Raji (cell line): ENCODE data around the gene SMOC1.

Experiments used
- POLR2A ChIP-seq: IDR thresholded peaks from 2 replicates; pipeline ENCODE4 v1.6.1; 2011; ENCODE audit warnings: low read depth, low read length, control low read depth; ENCODE audit not compliant: insufficient read depth

Gene SMOC1

DNA sequence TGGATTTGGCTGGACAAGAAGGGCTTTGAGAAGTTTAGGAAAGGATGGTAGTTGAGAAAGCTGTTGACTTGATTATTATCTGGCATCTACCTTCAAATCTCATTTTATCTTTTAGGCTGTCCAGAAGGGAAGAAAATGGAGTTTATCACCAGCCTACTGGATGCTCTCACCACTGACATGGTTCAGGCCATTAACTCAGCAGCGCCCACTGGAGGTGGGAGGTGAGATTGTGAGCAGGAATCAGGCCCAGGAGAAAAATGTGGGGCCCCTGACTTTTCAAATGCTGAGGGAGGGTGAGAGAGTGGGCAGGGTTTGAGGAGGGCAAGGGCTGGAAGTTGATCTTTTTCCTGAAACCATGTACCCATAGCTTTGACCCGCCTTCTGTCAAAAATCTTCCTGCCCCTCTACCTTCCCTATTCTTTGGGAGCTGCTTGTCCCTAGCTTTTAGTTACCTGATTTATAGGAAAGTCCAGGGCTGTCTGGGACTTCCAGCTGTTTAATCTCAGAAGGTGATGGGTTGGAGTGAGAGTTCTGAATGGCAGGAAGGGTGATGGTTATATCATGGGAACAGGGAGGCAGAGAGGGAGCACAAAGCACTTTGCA lies 134.2 kb downstream of the SMOC1 start:
- no peak for TF ChIP-seq POLR2A

- no peak for TF ChIP-seq POLR2A
Observed at GRCh38 chr14:70014406-70015095, 135.3 kb downstream of the SMOC1 start.

DNA sequence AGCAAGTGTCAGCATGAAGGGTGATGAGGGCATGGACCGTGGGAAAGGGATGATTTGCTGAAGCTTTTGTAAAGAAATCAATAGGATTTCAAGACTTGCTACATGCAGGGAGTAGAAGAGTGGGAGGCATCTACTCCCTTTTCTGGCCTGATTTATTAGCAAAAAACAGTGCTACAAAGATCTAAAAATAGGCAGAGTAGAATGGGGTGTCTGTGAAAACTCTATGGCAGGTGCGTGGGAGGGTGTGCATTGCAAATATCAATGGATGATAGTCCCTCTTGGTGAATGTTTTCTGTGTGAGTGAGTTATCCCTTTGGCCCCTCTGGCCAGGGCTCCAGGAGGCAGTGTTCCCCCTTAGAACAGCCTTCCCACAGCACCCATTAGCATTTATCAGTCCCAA lies 139.0 kb downstream of the SMOC1 start:
- TF ChIP-seq POLR2A, result no peak

DNA sequence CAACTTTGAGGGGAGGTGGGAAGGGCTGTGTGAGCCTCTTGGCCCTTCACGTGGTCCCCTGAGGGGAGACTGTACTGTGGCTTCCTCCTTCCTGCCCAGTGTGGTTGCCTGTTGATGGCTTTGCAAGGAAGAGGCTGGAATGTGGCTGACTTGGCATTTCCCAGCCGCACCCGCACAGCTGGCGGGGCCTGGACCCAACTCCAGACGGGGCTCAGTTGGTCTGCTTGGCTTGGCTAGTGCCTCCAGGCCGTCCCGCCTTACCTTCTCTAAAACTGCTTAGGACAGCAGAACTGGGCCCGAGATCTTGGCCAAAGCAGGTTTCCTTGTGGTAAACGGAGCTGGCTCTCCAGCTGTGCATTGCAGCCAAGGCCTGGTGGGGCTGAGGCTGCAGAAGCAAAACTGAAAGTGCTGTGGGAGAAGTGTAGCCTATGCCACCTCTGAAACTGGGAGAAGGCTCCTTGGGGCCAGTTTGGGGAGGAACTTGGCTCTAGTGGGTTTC lies 139.5 kb downstream of the SMOC1 start:
- TF ChIP-seq POLR2A, result no peak

- no peak for TF ChIP-seq POLR2A
Observed at GRCh38 chr14:70019695-70020094, 140.5 kb downstream of the SMOC1 start.

- TF ChIP-seq POLR2A, result no peak
Observed at GRCh38 chr14:70020352-70021170, 141.3 kb downstream of the SMOC1 start.

- TF ChIP-seq POLR2A, result no peak
Observed at GRCh38 chr14:70021548-70022220, 142.5 kb downstream of the SMOC1 start.

DNA sequence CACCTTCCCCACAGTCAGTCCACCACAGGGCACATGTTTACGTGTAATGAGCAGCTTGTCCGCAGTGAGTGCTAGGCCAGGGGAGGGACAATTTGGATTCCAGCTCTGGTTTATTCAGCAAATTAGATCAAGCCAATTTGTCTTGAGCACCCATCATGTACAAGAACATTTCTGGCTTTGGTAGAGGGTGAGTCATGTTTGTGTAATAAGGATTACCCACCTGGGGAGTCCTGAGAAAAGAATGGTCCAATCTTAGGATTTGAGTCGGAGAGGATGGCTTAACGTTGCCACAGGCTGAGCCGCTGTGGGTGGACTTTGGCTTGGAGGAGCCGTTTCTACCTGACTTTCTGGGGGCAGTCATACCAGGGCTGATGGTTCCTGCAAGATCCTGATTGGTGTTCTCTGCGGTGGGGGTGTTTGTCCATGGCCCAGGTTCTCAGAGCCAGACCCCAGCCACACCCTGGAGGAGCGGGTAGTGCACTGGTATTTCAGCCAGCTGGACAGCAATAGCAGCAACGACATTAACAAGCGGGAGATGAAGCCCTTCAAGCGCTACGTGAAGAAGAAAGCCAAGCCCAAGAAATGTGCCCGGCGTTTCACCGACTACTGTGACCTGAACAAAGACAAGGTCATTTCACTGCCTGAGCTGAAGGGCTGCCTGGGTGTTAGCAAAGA lies 143.7 kb downstream of the SMOC1 start:
- TF ChIP-seq POLR2A, result no peak

DNA sequence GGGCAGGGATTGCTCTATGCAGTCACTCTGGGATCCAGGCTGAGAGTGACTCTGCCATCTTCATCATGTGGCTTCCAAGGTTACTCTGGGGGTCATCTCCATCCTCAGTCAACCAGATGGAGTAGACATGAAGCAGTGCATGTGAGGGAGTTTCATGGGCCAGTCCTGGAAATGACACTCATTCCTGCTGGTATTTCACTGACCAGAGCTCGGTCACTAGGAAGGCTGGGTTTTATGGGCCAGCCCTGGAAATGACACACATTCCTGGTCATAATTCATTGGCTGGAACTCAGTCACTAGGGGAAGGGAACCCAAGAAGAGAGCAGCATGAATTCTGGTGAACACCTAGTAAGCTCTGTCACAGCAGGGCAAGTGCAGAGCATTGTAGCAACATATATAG lies 144.7 kb downstream of the SMOC1 start:
- no peak for TF ChIP-seq POLR2A

DNA sequence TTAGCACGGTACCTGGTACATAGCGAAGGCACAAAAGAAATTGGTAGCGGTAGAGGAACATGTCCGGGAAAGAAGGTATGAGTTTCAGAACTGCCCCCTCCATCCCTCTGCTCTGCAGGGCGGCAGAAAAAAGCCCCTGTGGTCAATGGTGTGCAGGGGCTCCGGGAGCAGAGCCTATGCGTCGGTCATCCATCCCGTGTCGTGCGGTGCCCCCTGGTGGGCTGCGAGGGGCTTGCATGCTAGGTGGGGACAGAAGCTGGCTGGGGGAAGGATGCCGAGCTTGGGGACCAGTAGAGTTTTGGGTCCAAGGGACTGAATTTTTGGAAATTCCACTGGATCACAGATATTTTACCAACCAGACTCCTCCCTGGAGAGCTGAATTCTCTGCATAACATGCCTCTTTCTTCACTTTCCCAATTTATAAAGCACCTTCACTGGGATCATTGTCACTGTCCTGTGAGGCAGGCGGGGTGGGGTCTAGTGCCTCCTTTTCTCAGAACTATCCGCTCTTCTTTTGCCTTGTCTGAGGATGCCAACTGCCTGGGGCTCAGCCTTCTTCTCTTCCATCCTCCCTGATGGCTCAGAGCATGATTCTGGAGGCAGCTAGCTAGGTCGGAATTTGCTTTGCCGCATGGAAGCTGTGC lies 148.7 kb downstream of the SMOC1 start:
- TF ChIP-seq POLR2A, result no peak

DNA sequence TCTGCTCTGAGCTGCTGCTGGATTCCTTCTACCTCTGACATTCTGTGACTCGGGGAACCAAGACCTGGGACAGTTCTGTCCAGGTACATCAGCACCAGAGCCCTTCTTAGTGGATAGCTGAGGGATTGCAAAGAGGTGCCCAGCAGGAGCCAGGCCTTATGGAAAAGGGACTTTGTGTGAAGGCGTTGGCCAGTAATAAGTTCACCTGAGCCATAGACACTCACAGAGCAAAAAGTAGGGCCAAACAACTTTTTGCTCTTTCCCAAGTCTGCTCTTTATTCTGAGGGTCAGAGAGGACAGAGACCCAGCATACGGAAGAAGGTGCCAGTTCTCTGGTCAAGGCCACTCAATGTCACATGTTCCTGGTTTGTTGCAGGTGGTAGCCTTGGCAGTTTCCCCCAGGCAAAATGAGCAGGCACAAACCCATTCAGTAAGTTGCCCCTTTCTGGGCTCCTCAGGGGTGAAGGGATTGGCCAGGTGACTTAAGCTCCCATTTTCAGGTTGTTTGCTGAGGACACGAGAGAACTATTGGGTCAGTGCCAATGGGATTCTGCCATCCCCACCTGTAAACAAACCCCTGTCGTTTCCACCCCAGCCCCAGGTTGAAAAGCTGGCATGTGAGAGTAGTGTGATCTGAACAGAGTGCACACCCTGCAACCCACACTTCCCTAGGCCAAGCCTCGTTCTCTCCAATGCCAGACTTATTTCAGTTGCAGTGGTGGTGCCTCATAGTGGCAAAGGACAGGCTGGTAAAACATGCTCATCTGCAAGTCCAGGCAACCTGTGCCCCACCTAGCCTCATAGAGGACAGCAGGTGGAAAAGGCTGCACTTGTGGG lies 150.3 kb downstream of the SMOC1 start:
- TF ChIP-seq POLR2A, result no peak

GRCh38 chr14:70032016-70032415 lies 152.8 kb downstream of the SMOC1 start:
- TF ChIP-seq POLR2A, result no peak

- no peak for TF ChIP-seq POLR2A
Observed at GRCh38 chr14:70032447-70032846, 153.2 kb downstream of the SMOC1 start.
